GOT3 (cell line): ENCODE measurements around the gene GLIS1.
A peak's percentile ranks its signal among the peaks of the same experiment; 100 is the strongest.

Experiments used
- DNase-seq: peaks from one replicate; lab custom pipeline; 2025; ENCODE audit warnings: mixed read lengths; lab: John Stamatoyannopoulos, UW

GLIS1 gene

GRCh38 chr1:53485478-53486394 lies 253.2 kb downstream of the GLIS1 start:
- DNase-seq, result peak; percentile 48

- no peak for DNase-seq
Measured at GRCh38 chr1:53484705-53485477, 254.1 kb downstream of the GLIS1 start.

GRCh38 chr1:53483656-53484055 lies 255.3 kb downstream of the GLIS1 start:
- no peak for DNase-seq

GRCh38 chr1:53483170-53483569 lies 255.8 kb downstream of the GLIS1 start:
- DNase-seq, result no peak

GRCh38 chr1:53482441-53483153 lies 256.4 kb downstream of the GLIS1 start:
- no peak for DNase-seq

- no peak for DNase-seq
Measured at GRCh38 chr1:53481456-53481855, 257.5 kb downstream of the GLIS1 start.

GRCh38 chr1:53480678-53481077 lies 258.3 kb downstream of the GLIS1 start:
- no peak for DNase-seq

- DNase-seq, result no peak
Measured at GRCh38 chr1:53478502-53478818, 260.5 kb downstream of the GLIS1 start.

GRCh38 chr1:53477651-53478501 lies 261.1 kb downstream of the GLIS1 start:
- no peak for DNase-seq

- no peak for DNase-seq
Measured at GRCh38 chr1:53476579-53476978, 262.4 kb downstream of the GLIS1 start.

GRCh38 chr1:53475664-53476063 lies 263.3 kb downstream of the GLIS1 start:
- no peak for DNase-seq

GRCh38 chr1:53473463-53473862 lies 265.5 kb downstream of the GLIS1 start:
- DNase-seq, result no peak

GRCh38 chr1:53471000-53471399 lies 268.0 kb downstream of the GLIS1 start:
- no peak for DNase-seq

GRCh38 chr1:53470584-53470983 lies 268.4 kb downstream of the GLIS1 start:
- DNase-seq, result no peak

- DNase-seq, result peak; percentile 49
Measured at GRCh38 chr1:53470155-53470554, 268.8 kb downstream of the GLIS1 start.

- DNase-seq, result no peak
Measured at GRCh38 chr1:53469373-53469772, 269.6 kb downstream of the GLIS1 start.

GRCh38 chr1:53468374-53468773 lies 270.6 kb downstream of the GLIS1 start:
- no peak for DNase-seq

GRCh38 chr1:53467391-53467790 lies 271.6 kb downstream of the GLIS1 start:
- DNase-seq, result no peak

GRCh38 chr1:53465023-53465957 lies 273.7 kb downstream of the GLIS1 start:
- no peak for DNase-seq
